ENCODE data around the gene NACAD.

The NACAD gene

DNA sequence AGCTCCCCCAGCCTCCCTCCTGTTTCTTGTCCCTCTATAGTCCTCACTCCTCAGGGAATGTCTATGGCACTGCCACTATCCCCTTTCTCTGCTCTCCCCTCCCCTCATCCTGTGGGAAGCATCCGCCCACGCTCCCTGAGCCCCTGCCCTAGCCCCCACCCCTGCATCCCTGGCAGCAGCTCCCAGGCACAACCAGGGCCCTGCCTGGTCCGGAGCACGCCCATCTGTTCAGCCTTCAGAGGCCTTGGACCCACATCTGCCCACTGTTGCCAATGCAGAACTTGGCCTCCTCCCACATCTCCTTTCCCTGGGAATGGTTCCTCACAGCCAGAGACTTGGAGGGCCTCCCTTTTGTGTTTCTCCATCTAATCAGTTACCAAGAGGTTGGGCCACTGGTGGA is 43.1 kb upstream of the NACAD start:
- Histone ChIP-seq H3K4me2 (ENCODE audit: low read length) (no peak overlapping the region), H3K27me3 (ENCODE audit: insufficient read depth, low read length) (no peaks in the 10 kb centered on the region; the same call in 1 of the 2 replicates), H3K9ac (ENCODE audit: low read length) (no peak overlapping the region), H3K4me1 (ENCODE audit: insufficient read depth, low read length, severe bottlenecking) (no peaks in the 10 kb centered on the region), H3F3A (ENCODE audit: insufficient read depth, low read length) (no peaks in the 10 kb centered on the region), H3K9me2 (ENCODE audit: low read depth, low read length) (no peaks in the 10 kb centered on the region), H3K9me3 (ENCODE audit: low read length) (no peaks in the 10 kb centered on the region), H3K27ac (ENCODE audit: low read depth, low read length, poor library complexity, severe bottlenecking) (no peak overlapping the region), H4K20me1 (ENCODE audit: insufficient read depth, low read length) (no peaks in the 10 kb centered on the region), H3K79me2 (ENCODE audit: insufficient read depth, low read length) (no peaks in the 10 kb centered on the region), H3K4me3 (ENCODE audit: low read depth, low read length, poor library complexity, severe bottlenecking) (no peak overlapping the region), H2AFZ (ENCODE audit: low read length) (no peak overlapping the region), H3K36me3 (ENCODE audit: insufficient read depth, low read length) (no peaks in the 10 kb centered on the region)
- TF ChIP-seq, protein P1, sequence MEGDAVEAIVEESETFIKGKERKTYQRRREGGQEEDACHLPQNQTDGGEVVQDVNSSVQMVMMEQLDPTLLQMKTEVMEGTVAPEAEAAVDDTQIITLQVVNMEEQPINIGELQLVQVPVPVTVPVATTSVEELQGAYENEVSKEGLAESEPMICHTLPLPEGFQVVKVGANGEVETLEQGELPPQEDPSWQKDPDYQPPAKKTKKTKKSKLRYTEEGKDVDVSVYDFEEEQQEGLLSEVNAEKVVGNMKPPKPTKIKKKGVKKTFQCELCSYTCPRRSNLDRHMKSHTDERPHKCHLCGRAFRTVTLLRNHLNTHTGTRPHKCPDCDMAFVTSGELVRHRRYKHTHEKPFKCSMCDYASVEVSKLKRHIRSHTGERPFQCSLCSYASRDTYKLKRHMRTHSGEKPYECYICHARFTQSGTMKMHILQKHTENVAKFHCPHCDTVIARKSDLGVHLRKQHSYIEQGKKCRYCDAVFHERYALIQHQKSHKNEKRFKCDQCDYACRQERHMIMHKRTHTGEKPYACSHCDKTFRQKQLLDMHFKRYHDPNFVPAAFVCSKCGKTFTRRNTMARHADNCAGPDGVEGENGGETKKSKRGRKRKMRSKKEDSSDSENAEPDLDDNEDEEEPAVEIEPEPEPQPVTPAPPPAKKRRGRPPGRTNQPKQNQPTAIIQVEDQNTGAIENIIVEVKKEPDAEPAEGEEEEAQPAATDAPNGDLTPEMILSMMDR (IDR thresholded peaks at IDR 0.05; ENCODE audit: low read length) = no peak
- no peak for TF ChIP-seq EZH2 (IDR thresholded peaks at IDR 0.05; ENCODE audit: borderline replicate concordance, low read length)

DNA sequence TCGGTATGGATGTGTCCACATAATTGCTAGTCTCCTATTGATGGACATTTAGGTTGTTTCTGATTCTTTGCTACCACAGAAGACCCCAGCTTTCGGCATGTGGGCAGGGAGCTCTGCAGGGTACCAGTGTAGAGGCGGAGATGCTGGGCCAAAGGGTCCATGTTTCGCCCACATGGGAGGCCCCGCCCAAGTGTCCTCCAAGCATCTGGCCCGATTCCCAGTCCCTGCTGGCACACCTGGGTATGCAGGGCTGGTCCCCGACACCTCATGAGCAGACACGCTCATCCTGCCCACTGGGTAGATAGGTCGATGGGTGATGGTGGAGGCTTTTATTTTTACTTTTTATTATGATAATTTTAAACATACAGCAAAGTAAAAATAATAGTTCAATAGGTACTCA is 42.1 kb upstream of the NACAD start:
- H4K20me1 ChIP-seq (ENCODE audit: insufficient read depth, low read length) = no peaks in the 10 kb centered on the region
- H3F3A ChIP-seq (ENCODE audit: insufficient read depth, low read length) = no peaks in the 10 kb centered on the region
- no peaks in the 10 kb centered on the region for H3K36me3 ChIP-seq (ENCODE audit: insufficient read depth, low read length)
- H3K27ac ChIP-seq (ENCODE audit: low read depth, low read length, poor library complexity, severe bottlenecking) = no peak overlapping the region
- H2AFZ ChIP-seq (ENCODE audit: low read length) = no peak overlapping the region
- H3K9me3 ChIP-seq (ENCODE audit: low read length) = no peaks in the 10 kb centered on the region
- no peak overlapping the region for H3K4me2 ChIP-seq (ENCODE audit: low read length)
- no peaks in the 10 kb centered on the region; the same call in 1 of the 2 replicates for H3K27me3 ChIP-seq (ENCODE audit: insufficient read depth, low read length)
- no peaks in the 10 kb centered on the region for H3K79me2 ChIP-seq (ENCODE audit: insufficient read depth, low read length)
- H3K4me3 ChIP-seq (ENCODE audit: low read depth, low read length, poor library complexity, severe bottlenecking) = no peak overlapping the region
- no peaks in the 10 kb centered on the region for H3K9me2 ChIP-seq (ENCODE audit: low read depth, low read length)
- TF ChIP-seq, protein P1 (IDR thresholded peaks at IDR 0.05; ENCODE audit: low read length) = no peak
- TF ChIP-seq EZH2 (IDR thresholded peaks at IDR 0.05; ENCODE audit: borderline replicate concordance, low read length) = no peak
- H3K4me1 ChIP-seq (ENCODE audit: insufficient read depth, low read length, severe bottlenecking) = no peaks in the 10 kb centered on the region
- H3K9ac ChIP-seq (ENCODE audit: low read length) = no peak overlapping the region

GRCh38 chr7:45129906-45130305 is 41.1 kb upstream of the NACAD start:
- Histone ChIP-seq H3K9me3 (ENCODE audit: low read length) (no peaks in the 10 kb centered on the region), H3K9ac (ENCODE audit: low read length) (no peak overlapping the region), H2AFZ (ENCODE audit: low read length) (no peak overlapping the region), H4K20me1 (ENCODE audit: insufficient read depth, low read length) (no peaks in the 10 kb centered on the region), H3F3A (ENCODE audit: insufficient read depth, low read length) (no peaks in the 10 kb centered on the region), H3K36me3 (ENCODE audit: insufficient read depth, low read length) (no peaks in the 10 kb centered on the region), H3K4me1 (ENCODE audit: insufficient read depth, low read length, severe bottlenecking) (no peaks in the 10 kb centered on the region), H3K4me3 (ENCODE audit: low read depth, low read length, poor library complexity, severe bottlenecking) (no peak overlapping the region), H3K27me3 (ENCODE audit: insufficient read depth, low read length) (no peaks in the 10 kb centered on the region; the same call in 1 of the 2 replicates), H3K27ac (ENCODE audit: low read depth, low read length, poor library complexity, severe bottlenecking) (no peak overlapping the region), H3K79me2 (ENCODE audit: insufficient read depth, low read length) (no peaks in the 10 kb centered on the region), H3K4me2 (ENCODE audit: low read length) (no peak overlapping the region), H3K9me2 (ENCODE audit: low read depth, low read length) (no peaks in the 10 kb centered on the region)
- no peak for TF ChIP-seq EZH2 (IDR thresholded peaks at IDR 0.05; ENCODE audit: borderline replicate concordance, low read length)
- TF ChIP-seq, protein P1 (IDR thresholded peaks at IDR 0.05; ENCODE audit: low read length) = no peak

Data from OCI-LY1 (cell line).